GM12891 (cell line): Measurements from ENCODE around the gene LTBP2. TPM values are rescaled to one million over a fixed set of nuclear protein-coding genes. Genes with fewer than 3 reads are reported as not detected.
A peak's percentile ranks its signal among the peaks of the same experiment; 100 is the strongest.

Source experiments
- DNase-seq: peaks from one replicate; pipeline ENCODE4 v3.0.0; 2011; ENCODE audit warnings: low spot score; ENCODE audit not compliant: insufficient read length
- FAIRE-seq: peaks from 2 replicates; lab custom pipeline; 2011; peaks lifted over from hg19 to GRCh38; lab: Jason Lieb, UNC
- PAX5 ChIP-seq: IDR thresholded peaks from 2 replicates; pipeline ENCODE4 v1.6.1; 2011; ENCODE audit warnings: low read length, moderate library complexity, mild to moderate bottlenecking; ENCODE audit not compliant: insufficient read depth, severe bottlenecking
- POLR2A ChIP-seq: IDR thresholded peaks from 2 replicates; pipeline ENCODE4 v1.6.1; 2011; ENCODE audit warnings: low read depth, low read length, control low read depth
- POLR2AphosphoS5 ChIP-seq: IDR thresholded peaks from 2 replicates; pipeline ENCODE4 v1.6.1; 2011; ENCODE audit warnings: low read depth, low read length, control low read depth
- POU2F2 ChIP-seq: IDR thresholded peaks from 2 replicates; pipeline ENCODE4 v1.6.1; 2011; ENCODE audit warnings: low read depth, mild to moderate bottlenecking, control low read depth, low read length, moderate library complexity
- SPI1 ChIP-seq: IDR thresholded peaks from 2 replicates; pipeline ENCODE4 v1.6.1; 2011; ENCODE audit warnings: low read depth, low read length, control low read depth
- TAF1 ChIP-seq: IDR thresholded peaks from 2 replicates; pipeline ENCODE4 v1.6.1; 2011; ENCODE audit warnings: low read depth, low read length, control low read depth
- polyA plus RNA-seq: library from polyadenylated mRNA; unstranded; fragments of >200 nt; gene quantifications from one replicate; pipeline ENCODE4 v1.2.1, GENCODE V29; 2012; ENCODE audit warnings: low read depth, missing spikeins, inconsistent platforms; ENCODE audit not compliant: missing spikeins

LTBP2 gene
- 0.08 TPM for polyA plus RNA-seq

- TF ChIP-seq PAX5 = no peak
- no peak for TF ChIP-seq POLR2AphosphoS5
- no peak for TF ChIP-seq POLR2A
- TF ChIP-seq POU2F2 = no peak
- no peak for TF ChIP-seq TAF1
- TF ChIP-seq SPI1 = no peak
- no peak for FAIRE-seq
- DNase-seq = no peak
These were observed at the start of gene LTBP2 for GRCh38 chr14:74611650-74612349. TSS of gene LTBP2 (minus strand) at chr14:74612237. CDS start at chr14:74611944, 293 bp downstream.

GRCh38 chr14:74660863-74661262 is 48.8 kb upstream of the LTBP2 start:
- FAIRE-seq (no peak), DNase-seq (no peak)
- TF ChIP-seq POLR2AphosphoS5 (no peak), TAF1 (no peak), POLR2A (no peak), POU2F2 (no peak), SPI1 (no peak), PAX5 (no peak)

DNA sequence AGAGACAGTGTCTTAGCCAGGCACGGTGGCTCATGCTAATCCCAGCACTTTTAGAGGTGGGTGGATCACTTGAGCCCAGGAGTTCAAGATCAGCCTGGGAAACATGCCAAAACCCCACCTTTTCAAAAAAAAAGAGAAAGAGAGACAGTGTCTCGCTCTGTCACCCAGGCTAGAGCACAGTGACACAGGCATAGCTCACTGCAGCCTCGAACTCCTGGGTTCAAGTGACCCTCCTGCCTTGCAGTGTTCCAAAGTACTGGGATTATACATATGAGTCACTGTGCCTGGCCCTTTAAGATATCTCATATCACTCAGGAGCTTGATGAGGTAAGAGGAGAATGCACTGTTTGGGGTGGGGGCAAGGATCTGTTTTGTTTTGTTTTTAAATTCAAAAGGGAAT is 48.1 kb upstream of the LTBP2 start:
- DNase-seq = no peak
- TF ChIP-seq POU2F2 = no peak
- TF ChIP-seq SPI1 = no peak
- TF ChIP-seq POLR2A = no peak
- TF ChIP-seq PAX5 = no peak
- TF ChIP-seq TAF1 = no peak
- no peak for TF ChIP-seq POLR2AphosphoS5
- FAIRE-seq = no peak

DNA sequence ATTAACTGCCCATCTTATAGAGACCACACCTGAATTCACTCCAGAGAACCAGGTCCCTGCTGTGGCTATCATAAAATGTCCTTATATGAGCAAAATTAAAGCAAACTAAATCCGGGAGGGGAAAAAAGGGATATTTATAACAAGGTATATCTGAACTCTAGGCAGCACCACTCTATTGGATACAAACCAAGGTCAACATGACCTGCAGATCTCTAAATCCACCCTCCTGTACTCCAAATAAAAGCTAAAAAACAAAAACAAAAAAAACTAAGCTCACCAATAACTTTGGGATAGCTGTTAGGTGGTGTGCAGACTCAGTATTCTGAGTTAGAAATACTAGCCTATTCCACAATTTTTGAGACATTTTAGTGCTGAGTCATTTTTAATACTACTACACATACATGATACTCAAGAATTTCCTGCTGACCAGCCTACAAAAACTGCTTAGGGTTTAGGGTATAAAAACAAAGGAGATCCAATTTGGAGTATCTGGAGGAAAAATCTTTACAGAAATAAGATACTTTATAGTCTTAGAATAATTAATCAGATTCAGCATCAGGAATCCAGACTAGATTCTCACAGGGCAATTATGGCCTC is 46.6 kb upstream of the LTBP2 start:
- DNase-seq = no peak

GRCh38 chr14:74656964-74657363 is 44.9 kb upstream of the LTBP2 start:
- no peak for FAIRE-seq
- 0 out of 2 replicates have a peak, but pooled peaks have one; percentile 7 for TF ChIP-seq SPI1
- TF ChIP-seq POLR2AphosphoS5 = no peak
- no peak for TF ChIP-seq POU2F2
- no peak for TF ChIP-seq TAF1
- TF ChIP-seq PAX5 = no peak
- TF ChIP-seq POLR2A = no peak
- no peak for DNase-seq

More for the DNA sequence above, 46.6 kb upstream of the LTBP2 start:
- TF ChIP-seq POLR2AphosphoS5 (no peak), POU2F2 (no peak), SPI1 (no peak), TAF1 (no peak), POLR2A (no peak), PAX5 (no peak)
- no peak for FAIRE-seq

DNA sequence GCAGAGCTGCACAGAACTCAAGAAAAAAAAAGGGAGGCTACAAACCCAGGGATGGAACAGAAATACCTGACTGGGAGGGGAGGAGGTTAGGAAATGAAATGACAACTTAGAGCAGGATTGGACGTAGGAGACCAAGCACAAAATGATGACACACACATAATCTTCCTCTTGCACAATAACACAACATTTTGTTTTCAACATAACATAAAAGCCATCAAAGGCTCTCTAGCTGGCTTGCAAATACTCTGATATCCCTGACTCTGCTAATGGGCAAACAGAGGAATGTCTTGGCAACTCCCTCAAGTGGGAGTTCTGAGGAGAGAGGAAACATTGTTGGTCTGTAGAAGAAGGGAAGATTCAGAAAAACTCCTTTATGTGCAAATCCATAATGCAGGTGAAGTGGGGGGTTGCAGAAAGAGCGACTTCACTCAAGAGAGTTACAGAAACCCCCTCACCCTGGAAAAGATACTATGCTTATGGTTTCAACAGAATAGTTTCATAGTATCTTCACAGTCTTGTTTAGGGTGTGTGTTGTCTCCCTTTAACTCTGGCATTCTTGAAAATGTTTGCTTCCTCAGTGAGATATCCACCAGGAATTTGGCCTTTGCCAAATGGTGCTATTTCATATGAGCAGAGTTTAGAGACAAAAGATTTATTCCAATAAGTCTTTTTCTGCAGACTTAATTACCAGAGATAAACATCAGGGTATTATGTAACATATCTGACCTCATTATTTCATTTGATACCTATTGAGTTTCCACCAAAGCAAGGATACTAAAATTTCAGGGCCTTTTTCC is 43.8 kb upstream of the LTBP2 start:
- FAIRE-seq (no peak), DNase-seq (no peak)
- no peak for TF ChIP-seq POLR2AphosphoS5
- no peak for TF ChIP-seq POLR2A
- no peak for TF ChIP-seq PAX5
- TF ChIP-seq SPI1 = no peak
- no peak for TF ChIP-seq POU2F2
- no peak for TF ChIP-seq TAF1

DNA sequence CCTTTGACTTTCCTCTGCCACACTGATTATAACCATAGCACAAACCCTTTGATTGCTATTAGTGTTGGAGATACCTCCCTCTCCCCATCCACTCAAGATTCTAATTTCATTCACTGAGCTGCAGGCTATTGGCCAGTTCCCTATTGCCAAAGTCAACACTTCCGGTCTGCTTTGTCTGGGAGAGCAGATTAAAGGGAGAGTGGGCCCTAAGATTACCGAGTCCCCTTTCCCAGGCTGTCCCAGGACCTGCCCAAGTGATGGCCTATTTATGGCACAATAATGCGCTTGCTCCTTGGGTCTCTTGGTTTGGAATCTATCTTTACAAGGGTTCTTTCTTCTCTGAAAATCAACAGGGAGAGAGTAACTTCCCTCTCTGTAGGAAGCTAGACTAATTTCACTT is 42.9 kb upstream of the LTBP2 start:
- DNase-seq (no peak), FAIRE-seq (no peak)
- TF ChIP-seq PAX5 = no peak

DNA sequence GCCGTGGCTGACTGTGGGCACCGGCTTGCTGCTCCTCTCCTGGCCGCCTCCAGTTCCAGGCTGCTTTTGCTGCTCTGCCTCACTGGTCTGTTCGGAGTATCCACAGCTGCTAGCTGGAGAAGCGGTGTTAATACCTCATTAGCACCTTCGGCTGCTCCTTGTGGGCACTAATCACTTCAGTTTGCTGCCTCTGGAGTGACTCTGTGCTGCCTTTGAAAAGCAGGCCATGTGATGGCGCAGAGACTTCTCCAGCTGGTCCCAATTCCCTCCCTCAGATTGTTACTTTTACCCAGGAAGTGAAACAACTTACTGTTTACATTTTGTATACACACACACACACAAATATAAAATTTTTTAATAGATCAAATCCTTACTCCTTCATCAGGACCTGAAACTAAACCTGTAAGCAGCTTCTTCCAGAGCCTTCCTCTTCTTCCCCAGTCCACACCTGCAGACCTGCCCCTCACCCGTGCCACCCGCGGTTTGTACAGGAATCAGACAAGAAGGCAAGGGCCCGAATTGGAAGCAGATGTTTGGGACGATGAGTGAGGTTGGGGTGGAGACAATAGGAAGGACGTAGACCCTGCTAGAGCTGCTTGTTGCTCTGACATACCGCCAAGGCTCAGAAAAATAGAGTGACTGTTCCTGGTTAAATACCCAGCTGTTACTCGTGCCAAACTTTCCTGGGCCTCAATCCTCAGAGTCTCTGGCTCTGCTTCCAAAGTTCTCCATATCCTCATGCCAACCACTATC is 41.5 kb upstream of the LTBP2 start:
- no peak for FAIRE-seq
- no peak for TF ChIP-seq POLR2AphosphoS5
- TF ChIP-seq SPI1 = no peak
- TF ChIP-seq POLR2A = no peak
- TF ChIP-seq POU2F2 = no peak
- no peak for TF ChIP-seq PAX5
- no peak for TF ChIP-seq TAF1
- no peak for DNase-seq
